NCI-H1105 (cell line): ENCODE results near the gene LRMDA.

Experiments
- DNase-seq: peaks from one replicate; lab custom pipeline; 2025; lab: John Stamatoyannopoulos, UW

Gene LRMDA

GRCh38 chr10:76175533-76176165 is 744.2 kb downstream of the LRMDA start:
- DNase-seq, result no peak

DNA sequence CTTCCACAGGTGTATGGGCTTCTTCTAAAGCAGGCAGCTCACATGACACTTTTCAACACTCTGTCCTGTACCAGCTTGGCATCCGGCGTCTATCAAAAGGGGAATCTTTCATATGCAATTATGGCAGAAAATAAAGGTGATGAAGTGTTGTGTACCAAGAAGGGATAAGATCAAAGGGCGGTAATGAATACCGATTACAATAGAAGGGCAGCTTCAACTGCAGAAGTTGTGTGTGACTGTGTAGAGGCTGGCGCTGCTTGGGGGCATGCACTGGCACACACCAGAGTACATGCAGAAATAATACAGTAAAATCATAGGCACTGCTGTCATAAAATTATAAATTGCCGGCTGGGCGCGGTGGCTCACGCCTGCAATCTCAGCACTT is 744.7 kb downstream of the LRMDA start:
- DNase-seq, result no peak

- DNase-seq, result no peak
Observed at GRCh38 chr10:76177936-76178335, 746.5 kb downstream of the LRMDA start.

- DNase-seq, result no peak
Observed at GRCh38 chr10:76178532-76179292, 747.3 kb downstream of the LRMDA start.

DNA sequence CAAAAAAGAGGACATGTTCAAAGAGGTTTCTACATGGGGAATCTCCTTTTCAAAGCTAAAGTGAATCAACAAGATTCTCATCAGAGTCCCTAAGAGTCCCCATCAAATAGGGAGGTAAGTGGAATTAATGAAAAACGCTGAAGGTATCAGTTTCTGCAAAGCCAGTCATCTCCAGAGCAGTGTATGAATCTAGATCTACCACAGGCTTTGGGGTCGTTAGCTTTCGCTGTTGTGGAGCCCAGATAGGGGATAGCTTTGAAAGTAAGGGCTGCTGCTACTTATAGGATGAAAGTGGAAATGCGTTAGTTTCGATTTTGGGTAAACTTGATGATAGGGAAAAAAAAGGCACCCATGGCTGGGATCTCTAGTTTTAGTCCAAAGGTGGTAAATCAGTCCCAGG is 748.4 kb downstream of the LRMDA start:
- no peak for DNase-seq

GRCh38 chr10:76184647-76185046 is 753.2 kb downstream of the LRMDA start:
- no peak for DNase-seq

GRCh38 chr10:76185471-76186301 is 754.3 kb downstream of the LRMDA start:
- no peak for DNase-seq

DNA sequence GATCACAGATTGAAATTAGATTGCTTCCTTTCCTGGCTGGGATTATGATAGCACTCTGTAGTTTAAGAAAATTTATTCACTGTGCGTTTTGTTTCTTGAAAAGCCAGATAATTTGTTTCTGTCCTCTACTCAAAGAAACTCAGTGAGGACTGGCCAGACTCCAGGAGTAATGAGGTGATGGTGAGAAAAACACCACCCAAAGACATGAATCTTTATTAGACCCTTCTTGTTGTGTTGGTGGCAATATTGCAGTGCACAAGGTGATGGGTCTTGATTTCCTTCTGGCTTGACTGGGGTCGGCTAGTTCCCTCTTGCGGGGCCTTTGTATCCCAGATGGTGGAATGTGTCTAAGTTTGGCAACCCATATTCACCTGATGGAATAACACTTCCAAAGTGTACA is 756.8 kb downstream of the LRMDA start:
- DNase-seq, result no peak

GRCh38 chr10:76190634-76191270 is 759.3 kb downstream of the LRMDA start:
- no peak for DNase-seq

GRCh38 chr10:76191336-76191735 is 759.9 kb downstream of the LRMDA start:
- no peak for DNase-seq

GRCh38 chr10:76192151-76192550 is 760.7 kb downstream of the LRMDA start:
- DNase-seq, result no peak

DNA sequence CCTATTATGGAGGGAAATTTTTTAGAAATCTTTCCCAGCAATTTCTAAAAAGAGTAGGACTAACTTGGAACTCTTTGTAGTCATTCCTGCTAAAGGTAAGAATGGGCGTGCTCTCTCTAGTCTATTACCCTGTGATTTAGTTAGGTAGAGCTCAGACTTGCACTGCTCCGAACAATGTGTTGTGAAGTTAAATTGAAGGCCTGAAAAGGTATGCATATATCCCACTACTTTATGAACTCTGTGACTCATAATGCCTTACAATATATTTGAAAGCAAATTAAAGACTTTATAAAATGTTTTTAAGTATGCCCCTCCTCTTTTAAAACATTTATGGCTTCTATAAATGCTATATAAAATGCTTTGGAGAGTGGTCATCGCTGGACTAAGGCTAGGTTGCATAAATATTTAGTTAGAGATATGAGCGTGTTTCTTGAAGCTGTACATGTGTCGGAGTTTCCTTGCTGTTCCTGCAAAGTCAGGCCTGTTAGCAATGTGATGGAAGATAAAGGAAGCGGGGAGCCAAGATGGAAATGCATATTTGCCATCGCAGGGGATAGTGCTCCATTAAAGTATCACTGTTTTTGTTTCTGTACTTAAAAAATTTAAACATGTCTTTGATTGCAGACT is 761.4 kb downstream of the LRMDA start:
- no peak for DNase-seq

- no peak for DNase-seq
Observed at GRCh38 chr10:76195654-76196390, 764.4 kb downstream of the LRMDA start.

GRCh38 chr10:76197293-76197692 is 765.9 kb downstream of the LRMDA start:
- no peak for DNase-seq

- no peak for DNase-seq
Observed at GRCh38 chr10:76198287-76199035, 767.0 kb downstream of the LRMDA start.

DNA sequence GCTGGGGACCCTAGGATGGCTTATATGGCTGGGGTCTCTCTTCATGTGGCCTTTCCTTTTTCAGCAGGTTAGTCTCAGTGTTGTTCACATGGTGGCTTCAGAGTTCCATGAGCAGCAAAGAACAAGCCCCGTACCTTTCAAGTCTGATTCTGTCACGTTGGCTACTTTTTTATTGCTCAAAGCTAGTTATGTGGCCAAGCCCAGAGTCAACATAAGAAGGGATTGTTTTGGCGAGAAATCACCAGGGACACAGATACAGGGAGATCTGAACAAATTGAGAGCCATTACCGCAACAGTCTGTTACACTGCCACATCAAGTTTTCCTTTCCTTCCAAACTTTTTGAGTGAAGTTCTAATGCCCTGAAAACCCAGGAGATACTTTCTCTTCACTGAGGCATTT is 770.5 kb downstream of the LRMDA start:
- no peak for DNase-seq

GRCh38 chr10:76202777-76203176 is 771.4 kb downstream of the LRMDA start:
- no peak for DNase-seq

DNA sequence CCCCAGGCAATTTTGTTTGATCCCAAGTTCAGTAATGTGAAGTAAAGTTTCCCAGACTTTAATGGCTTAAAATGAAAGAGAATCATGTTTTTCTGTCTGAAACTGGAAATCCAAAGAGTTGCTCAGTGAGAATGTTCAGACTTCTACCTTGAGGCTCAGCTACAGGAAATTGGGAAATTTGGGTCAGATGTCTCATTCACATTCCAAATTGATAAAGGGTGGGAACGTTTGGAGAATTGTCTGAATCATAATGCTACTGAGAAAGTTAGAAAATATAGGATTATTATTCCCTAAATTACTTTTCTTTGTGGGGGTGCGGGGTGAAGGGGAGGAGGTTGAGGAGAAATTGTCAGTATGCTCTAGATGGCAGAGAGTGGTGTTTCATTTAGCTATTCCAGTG is 773.9 kb downstream of the LRMDA start:
- no peak for DNase-seq

- DNase-seq, result no peak
Observed at GRCh38 chr10:76206797-76207352, 775.5 kb downstream of the LRMDA start.

DNA sequence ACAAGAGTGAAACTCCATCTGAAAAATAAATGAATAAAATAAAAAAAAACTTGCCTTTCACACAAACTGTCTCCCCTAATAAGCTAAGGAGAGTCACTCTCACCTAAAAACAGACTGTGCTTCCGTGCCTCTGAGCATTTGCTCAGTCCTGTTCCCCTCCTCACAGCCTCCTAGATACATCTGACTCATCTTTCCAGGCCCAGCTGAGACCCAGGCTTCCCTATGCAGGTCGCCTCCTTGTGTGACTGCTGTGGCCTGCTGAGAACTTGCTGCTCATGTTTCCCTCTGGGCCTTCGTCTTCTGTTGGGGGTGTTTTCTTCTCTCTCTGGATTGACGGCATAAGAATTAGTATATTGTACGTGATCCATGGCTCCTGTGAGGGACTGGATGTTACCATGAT is 777.7 kb downstream of the LRMDA start:
- DNase-seq, result no peak
